WTC11 (cell line): Measurements from ENCODE around the gene CASP2. TPM values are rescaled to one million over a fixed set of nuclear protein-coding genes. Genes with fewer than 3 reads are reported as not detected.

Experiments used
- ATAC-seq: fragments of 200-7000 bp; cut with Tn5 transposase; 2 replicates; pipeline ENCODE4 v1.10.0; 2021; ENCODE audit warnings: mild to moderate bottlenecking, moderate library complexity
- CTCF ChIA-PET: fragments of 300-600 bp; sonication (Branson Sonifier 250); formaldehyde crosslinking; loops from one replicate; lab custom pipeline; 2021; ENCODE audit warnings: antibody characterized with exemption; lab: Charles Lee
- POLR2A ChIA-PET: fragments of 350-600 bp; sonication (Branson Sonifier 250); formaldehyde crosslinking; loops from one replicate; lab custom pipeline; 2021; ENCODE audit warnings: antibody characterized with exemption; lab: Charles Lee
- DNase-seq: peaks from one replicate; pipeline ENCODE4 v3.0.0; 2021; ENCODE audit warnings: low spot score
- H3K27ac Mint-ChIP-seq: 2 replicates; pipeline ENCODE4 v1.8.0; 2021; ENCODE audit warnings: mixed read lengths
- H3K27me3 Mint-ChIP-seq: 2 replicates; pipeline ENCODE4 v1.8.0; 2021; ENCODE audit warnings: low read depth, mild to moderate bottlenecking, moderate library complexity, mixed read lengths
- H3K36me3 Mint-ChIP-seq: 2 replicates; pipeline ENCODE4 v1.8.0; 2021; ENCODE audit warnings: mixed read lengths
- H3K4me1 Mint-ChIP-seq: 2 replicates; pipeline ENCODE4 v1.8.0; 2022; ENCODE audit warnings: mixed read lengths
- H3K4me3 Mint-ChIP-seq: 2 replicates; pipeline ENCODE4 v1.8.0; 2021; ENCODE audit warnings: mild to moderate bottlenecking, moderate library complexity, mixed read lengths
- H3K9me3 Mint-ChIP-seq: 2 replicates; pipeline ENCODE4 v1.8.0; 2021; ENCODE audit warnings: mixed read lengths
- CREB1 ChIP-seq: sonication (generic); formaldehyde crosslinking; IDR thresholded peaks from 2 replicates; pipeline ENCODE4 v1.8.0; 2023; ENCODE audit warnings: mild to moderate bottlenecking, missing genetic modification reagents
- EMX1 ChIP-seq: fragments of 250-450 bp; sonication (Bioruptor Pico); IDR thresholded peaks from 2 replicates; pipeline ENCODE4 v1.8.0; 2021; ENCODE audit warnings: mild to moderate bottlenecking
- IRF2 ChIP-seq: sonication (generic); formaldehyde crosslinking; IDR thresholded peaks from 2 replicates; pipeline ENCODE4 v1.8.0; 2022; ENCODE audit warnings: low read depth, missing genetic modification reagents, borderline replicate concordance
- JAZF1 ChIP-seq: fragments of 250-450 bp; sonication (Bioruptor Pico); IDR thresholded peaks from 2 replicates; pipeline ENCODE4 v1.9.0; 2021; ENCODE audit warnings: moderate library complexity, mild to moderate bottlenecking, inconsistent platforms
- TEAD1 ChIP-seq: sonication (generic); formaldehyde crosslinking; IDR thresholded peaks from 2 replicates; pipeline ENCODE4 v1.8.0; 2022; ENCODE audit warnings: mild to moderate bottlenecking, missing genetic modification reagents
- ZNF121 ChIP-seq: sonication (generic); formaldehyde crosslinking; IDR thresholded peaks from 2 replicates; pipeline ENCODE4 v1.8.0; 2023; ENCODE audit warnings: missing genetic modification reagents
- ZNF232 ChIP-seq: sonication (generic); formaldehyde crosslinking; IDR thresholded peaks from 2 replicates; pipeline ENCODE4 v1.8.0; 2022; ENCODE audit warnings: mild to moderate bottlenecking, missing genetic modification reagents
- ZNF416 ChIP-seq: fragments of 250-450 bp; sonication (Bioruptor Pico); IDR thresholded peaks from 2 replicates; pipeline ENCODE4 v1.9.0; 2021; ENCODE audit warnings: mild to moderate bottlenecking, inconsistent platforms
- total RNA-seq: library from RNA; stranded (reverse); gene quantifications from 3 replicates; pipeline ENCODE4 v1.2.3, GENCODE V29; 2021
- TF ChIP-seq, protein P1 (sequence below): fragments of 250-450 bp; sonication (Bioruptor Pico); IDR thresholded peaks from 2 replicates; pipeline ENCODE4 v1.9.0; 2021; ENCODE audit warnings: mild to moderate bottlenecking
- TF ChIP-seq, protein P2 (sequence below): fragments of 250-450 bp; sonication (Bioruptor Pico); IDR thresholded peaks from 2 replicates; pipeline ENCODE4 v1.9.0; 2021; ENCODE audit warnings: moderate library complexity, mild to moderate bottlenecking, inconsistent platforms, borderline replicate concordance
- TF ChIP-seq, protein P3 (sequence below): fragments of 250-450 bp; sonication (Bioruptor Pico); IDR thresholded peaks from 2 replicates; pipeline ENCODE4 v1.8.0; 2021; ENCODE audit warnings: mild to moderate bottlenecking
- TF ChIP-seq, protein P4 (sequence below): sonication (generic); formaldehyde crosslinking; IDR thresholded peaks from 2 replicates; pipeline ENCODE4 v1.8.0; 2022; ENCODE audit warnings: missing genetic modification reagents
- TF ChIP-seq, protein P5 (sequence below): sonication (generic); formaldehyde crosslinking; IDR thresholded peaks from 2 replicates; pipeline ENCODE4 v1.8.1; 2022; ENCODE audit warnings: mild to moderate bottlenecking, moderate library complexity, missing genetic modification reagents
- TF ChIP-seq, protein P6 (sequence below): sonication (generic); formaldehyde crosslinking; IDR thresholded peaks from 2 replicates; pipeline ENCODE4 v1.8.0; 2022; ENCODE audit warnings: mild to moderate bottlenecking, missing genetic modification reagents
- TF ChIP-seq, protein P7 (sequence below): sonication (generic); formaldehyde crosslinking; IDR thresholded peaks from 2 replicates; pipeline ENCODE4 v1.8.1; 2022; ENCODE audit warnings: low read depth, missing genetic modification reagents, borderline replicate concordance
- TF ChIP-seq, protein P8 (sequence below): fragments of 250-450 bp; sonication (Bioruptor Pico); conservative IDR thresholded peaks from 2 replicates; pipeline ENCODE4 v1.9.0; 2021; ENCODE audit warnings: mild to moderate bottlenecking
- TF ChIP-seq, protein P9 (sequence below): sonication (generic); formaldehyde crosslinking; IDR thresholded peaks from 2 replicates; pipeline ENCODE4 v1.8.1; 2023; ENCODE audit warnings: mild to moderate bottlenecking, missing genetic modification reagents
- TF ChIP-seq, protein P10 (sequence below): sonication (generic); formaldehyde crosslinking; IDR thresholded peaks from 2 replicates; pipeline ENCODE4 v1.8.0; 2023; ENCODE audit warnings: missing genetic modification reagents
- TF ChIP-seq, protein P11 (sequence below): fragments of 250-450 bp; sonication (Bioruptor Pico); IDR thresholded peaks from 2 replicates; pipeline ENCODE4 v2.1.2; 2022; ENCODE audit warnings: mild to moderate bottlenecking, moderate library complexity

CASP2 gene
- total RNA-seq, 1 experiment from 2014 or later: 35.4 TPM

DNA sequence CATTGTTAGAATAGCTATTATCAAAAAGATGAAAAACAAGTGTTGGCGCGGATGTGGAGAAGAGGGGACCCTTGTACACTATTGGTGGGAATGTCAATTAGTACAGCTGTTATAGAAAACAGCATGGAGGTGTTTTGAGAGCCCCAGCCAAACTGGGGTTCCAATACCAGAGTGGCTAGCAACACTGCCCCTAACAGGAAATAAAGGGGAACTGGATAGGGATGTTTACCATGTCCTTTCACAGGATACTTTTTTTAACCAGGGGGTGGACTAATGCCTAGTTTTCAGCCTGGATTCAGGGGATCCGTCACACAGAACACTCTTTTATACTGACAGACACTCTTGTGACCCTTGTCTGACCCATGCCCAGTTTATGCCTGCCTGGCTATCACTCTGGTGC, 31.8 kb upstream of the CASP2 start:
- Mint-ChIP-seq H3K4me3 (no peak overlapping the region), H3K36me3 (no peaks in the 10 kb centered on the region), H3K27me3 (no peaks in the 10 kb centered on the region; the same call in 1 of the 2 replicates), H3K9me3 (peaks cover 11% of the 10 kb centered on the region; the same call in 1 of the 2 replicates), H3K4me1 (no peaks in the 10 kb centered on the region), H3K27ac (no peak overlapping the region)
- TF ChIP-seq, protein P1, sequence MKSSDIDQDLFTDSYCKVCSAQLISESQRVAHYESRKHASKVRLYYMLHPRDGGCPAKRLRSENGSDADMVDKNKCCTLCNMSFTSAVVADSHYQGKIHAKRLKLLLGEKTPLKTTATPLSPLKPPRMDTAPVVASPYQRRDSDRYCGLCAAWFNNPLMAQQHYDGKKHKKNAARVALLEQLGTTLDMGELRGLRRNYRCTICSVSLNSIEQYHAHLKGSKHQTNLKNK (CRISPR knock-in tag): no peak
- TF ChIP-seq, protein P2, sequence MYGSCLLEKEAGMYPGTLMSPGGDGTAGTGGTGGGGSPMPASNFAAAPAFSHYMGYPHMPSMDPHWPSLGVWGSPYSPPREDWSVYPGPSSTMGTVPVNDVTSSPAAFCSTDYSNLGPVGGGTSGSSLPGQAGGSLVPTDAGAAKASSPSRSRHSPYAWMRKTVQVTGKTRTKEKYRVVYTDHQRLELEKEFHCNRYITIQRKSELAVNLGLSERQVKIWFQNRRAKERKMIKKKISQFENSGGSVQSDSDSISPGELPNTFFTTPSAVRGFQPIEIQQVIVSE: no peak
- TF ChIP-seq, protein P3, sequence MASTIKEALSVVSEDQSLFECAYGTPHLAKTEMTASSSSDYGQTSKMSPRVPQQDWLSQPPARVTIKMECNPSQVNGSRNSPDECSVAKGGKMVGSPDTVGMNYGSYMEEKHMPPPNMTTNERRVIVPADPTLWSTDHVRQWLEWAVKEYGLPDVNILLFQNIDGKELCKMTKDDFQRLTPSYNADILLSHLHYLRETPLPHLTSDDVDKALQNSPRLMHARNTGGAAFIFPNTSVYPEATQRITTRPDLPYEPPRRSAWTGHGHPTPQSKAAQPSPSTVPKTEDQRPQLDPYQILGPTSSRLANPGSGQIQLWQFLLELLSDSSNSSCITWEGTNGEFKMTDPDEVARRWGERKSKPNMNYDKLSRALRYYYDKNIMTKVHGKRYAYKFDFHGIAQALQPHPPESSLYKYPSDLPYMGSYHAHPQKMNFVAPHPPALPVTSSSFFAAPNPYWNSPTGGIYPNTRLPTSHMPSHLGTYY: no peak
- no peak for TF ChIP-seq ZNF232 (CRISPR knock-in tag)
- no peak for TF ChIP-seq CREB1 (CRISPR knock-in tag)
- TF ChIP-seq, protein P4, sequence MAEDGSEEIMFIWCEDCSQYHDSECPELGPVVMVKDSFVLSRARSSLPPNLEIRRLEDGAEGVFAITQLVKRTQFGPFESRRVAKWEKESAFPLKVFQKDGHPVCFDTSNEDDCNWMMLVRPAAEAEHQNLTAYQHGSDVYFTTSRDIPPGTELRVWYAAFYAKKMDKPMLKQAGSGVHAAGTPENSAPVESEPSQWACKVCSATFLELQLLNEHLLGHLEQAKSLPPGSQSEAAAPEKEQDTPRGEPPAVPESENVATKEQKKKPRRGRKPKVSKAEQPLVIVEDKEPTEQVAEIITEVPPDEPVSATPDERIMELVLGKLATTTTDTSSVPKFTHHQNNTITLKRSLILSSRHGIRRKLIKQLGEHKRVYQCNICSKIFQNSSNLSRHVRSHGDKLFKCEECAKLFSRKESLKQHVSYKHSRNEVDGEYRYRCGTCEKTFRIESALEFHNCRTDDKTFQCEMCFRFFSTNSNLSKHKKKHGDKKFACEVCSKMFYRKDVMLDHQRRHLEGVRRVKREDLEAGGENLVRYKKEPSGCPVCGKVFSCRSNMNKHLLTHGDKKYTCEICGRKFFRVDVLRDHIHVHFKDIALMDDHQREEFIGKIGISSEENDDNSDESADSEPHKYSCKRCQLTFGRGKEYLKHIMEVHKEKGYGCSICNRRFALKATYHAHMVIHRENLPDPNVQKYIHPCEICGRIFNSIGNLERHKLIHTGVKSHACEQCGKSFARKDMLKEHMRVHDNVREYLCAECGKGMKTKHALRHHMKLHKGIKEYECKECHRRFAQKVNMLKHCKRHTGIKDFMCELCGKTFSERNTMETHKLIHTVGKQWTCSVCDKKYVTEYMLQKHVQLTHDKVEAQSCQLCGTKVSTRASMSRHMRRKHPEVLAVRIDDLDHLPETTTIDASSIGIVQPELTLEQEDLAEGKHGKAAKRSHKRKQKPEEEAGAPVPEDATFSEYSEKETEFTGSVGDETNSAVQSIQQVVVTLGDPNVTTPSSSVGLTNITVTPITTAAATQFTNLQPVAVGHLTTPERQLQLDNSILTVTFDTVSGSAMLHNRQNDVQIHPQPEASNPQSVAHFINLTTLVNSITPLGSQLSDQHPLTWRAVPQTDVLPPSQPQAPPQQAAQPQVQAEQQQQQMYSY (CRISPR knock-in tag): no peak
- TF ChIP-seq TEAD1 (CRISPR knock-in tag): no peak
- TF ChIP-seq, protein P5, sequence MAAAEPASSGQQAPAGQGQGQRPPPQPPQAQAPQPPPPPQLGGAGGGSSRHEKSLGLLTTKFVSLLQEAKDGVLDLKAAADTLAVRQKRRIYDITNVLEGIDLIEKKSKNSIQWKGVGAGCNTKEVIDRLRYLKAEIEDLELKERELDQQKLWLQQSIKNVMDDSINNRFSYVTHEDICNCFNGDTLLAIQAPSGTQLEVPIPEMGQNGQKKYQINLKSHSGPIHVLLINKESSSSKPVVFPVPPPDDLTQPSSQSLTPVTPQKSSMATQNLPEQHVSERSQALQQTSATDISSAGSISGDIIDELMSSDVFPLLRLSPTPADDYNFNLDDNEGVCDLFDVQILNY (CRISPR knock-in tag): no peak
- TF ChIP-seq, protein P6, sequence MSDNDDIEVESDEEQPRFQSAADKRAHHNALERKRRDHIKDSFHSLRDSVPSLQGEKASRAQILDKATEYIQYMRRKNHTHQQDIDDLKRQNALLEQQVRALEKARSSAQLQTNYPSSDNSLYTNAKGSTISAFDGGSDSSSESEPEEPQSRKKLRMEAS: no peak
- TF ChIP-seq, protein P7, sequence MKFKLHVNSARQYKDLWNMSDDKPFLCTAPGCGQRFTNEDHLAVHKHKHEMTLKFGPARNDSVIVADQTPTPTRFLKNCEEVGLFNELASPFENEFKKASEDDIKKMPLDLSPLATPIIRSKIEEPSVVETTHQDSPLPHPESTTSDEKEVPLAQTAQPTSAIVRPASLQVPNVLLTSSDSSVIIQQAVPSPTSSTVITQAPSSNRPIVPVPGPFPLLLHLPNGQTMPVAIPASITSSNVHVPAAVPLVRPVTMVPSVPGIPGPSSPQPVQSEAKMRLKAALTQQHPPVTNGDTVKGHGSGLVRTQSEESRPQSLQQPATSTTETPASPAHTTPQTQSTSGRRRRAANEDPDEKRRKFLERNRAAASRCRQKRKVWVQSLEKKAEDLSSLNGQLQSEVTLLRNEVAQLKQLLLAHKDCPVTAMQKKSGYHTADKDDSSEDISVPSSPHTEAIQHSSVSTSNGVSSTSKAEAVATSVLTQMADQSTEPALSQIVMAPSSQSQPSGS: no peak
- TF ChIP-seq ZNF416 (CRISPR knock-in tag): no peak
- TF ChIP-seq JAZF1 (CRISPR knock-in tag): no peak
- TF ChIP-seq, protein P8, sequence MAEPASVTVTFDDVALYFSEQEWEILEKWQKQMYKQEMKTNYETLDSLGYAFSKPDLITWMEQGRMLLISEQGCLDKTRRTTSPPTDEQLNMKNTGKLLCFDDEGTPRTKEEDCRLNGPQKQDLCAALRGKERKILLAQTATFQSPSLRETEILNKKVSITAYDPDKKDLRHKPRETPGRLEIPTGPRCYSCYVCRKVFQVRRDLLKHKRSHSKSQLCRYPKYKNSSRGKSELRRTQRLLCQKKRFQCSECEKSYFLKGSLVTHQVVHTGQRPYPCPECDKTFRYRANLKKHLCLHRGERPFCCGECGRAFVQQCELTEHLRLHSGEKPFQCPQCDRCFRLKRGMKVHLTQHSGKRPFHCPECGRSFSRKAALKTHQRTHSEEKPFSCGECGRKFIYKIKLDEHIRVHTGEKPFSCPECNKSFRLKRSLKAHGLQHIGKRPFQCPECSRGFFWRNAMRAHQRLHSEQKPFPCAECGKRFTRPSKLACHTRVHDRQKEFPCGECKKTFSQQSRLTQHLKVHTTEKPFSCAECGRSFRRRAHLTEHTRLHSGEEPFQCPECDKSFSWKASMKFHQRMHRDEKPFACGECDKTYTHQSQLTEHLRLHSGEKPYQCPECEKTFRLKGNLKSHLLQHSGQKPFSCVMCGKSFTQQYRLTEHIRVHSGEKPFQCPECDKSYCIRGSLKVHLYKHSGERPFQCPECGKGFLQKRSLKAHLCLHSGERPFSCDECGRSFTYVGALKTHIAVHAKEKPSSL (CRISPR knock-in tag): no peak
- ATAC-seq (peak; percentile 81), DNase-seq (no peak)
- CTCF ChIA-PET: interaction anchor here (1.0 to 2.6 kb wide), 3 partner anchors 16 to 41 kb away, joined by 5 to 13 read pairs (median 7); no protein-coding TSS in a partner anchor
- POLR2A ChIA-PET: no interaction called here

DNA sequence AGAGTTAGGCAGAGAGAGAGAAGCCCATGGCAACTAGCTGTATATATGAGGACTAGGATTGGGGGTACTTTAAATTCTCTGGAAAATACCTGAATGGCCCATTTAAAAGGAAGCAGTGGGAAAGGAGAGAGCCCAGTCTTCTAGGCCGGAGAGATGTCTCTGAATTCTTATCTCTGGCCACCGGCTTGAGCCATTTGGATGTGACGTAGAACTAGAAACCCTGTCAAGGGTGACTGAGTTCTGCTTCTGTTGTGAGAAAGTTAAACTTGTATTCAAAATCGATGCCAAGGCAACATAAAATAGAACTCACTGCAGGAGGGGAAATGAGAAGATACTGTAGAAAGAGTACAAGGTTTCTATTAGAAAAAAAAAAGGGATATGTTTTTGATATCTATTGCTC, 31.2 kb upstream of the CASP2 start:
- Mint-ChIP-seq H3K27ac (no peak overlapping the region), H3K27me3 (no peaks in the 10 kb centered on the region; the same call in 1 of the 2 replicates), H3K4me1 (no peaks in the 10 kb centered on the region), H3K36me3 (no peaks in the 10 kb centered on the region), H3K9me3 (peaks cover 13% of the 10 kb centered on the region), H3K4me3 (no peak overlapping the region)
- ChIA-PET POLR2A (no interaction called here), CTCF (interaction anchor here (1.0 to 2.6 kb wide), 2 partner anchors 17 to 28 kb away, joined by 5 to 13 read pairs; no protein-coding TSS in a partner anchor)
- ATAC-seq: no peak
- no peak for DNase-seq
- TF ChIP-seq, protein P9, sequence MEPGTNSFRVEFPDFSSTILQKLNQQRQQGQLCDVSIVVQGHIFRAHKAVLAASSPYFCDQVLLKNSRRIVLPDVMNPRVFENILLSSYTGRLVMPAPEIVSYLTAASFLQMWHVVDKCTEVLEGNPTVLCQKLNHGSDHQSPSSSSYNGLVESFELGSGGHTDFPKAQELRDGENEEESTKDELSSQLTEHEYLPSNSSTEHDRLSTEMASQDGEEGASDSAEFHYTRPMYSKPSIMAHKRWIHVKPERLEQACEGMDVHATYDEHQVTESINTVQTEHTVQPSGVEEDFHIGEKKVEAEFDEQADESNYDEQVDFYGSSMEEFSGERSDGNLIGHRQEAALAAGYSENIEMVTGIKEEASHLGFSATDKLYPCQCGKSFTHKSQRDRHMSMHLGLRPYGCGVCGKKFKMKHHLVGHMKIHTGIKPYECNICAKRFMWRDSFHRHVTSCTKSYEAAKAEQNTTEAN (CRISPR knock-in tag): no peak
- TF ChIP-seq EMX1 (no peak), ZNF121 (CRISPR knock-in tag) (no peak), JAZF1 (CRISPR knock-in tag) (no peak), IRF2 (CRISPR knock-in tag) (no peak)
- TF ChIP-seq, protein P10, sequence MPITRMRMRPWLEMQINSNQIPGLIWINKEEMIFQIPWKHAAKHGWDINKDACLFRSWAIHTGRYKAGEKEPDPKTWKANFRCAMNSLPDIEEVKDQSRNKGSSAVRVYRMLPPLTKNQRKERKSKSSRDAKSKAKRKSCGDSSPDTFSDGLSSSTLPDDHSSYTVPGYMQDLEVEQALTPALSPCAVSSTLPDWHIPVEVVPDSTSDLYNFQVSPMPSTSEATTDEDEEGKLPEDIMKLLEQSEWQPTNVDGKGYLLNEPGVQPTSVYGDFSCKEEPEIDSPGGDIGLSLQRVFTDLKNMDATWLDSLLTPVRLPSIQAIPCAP: no peak
- TF ChIP-seq, protein P11, sequence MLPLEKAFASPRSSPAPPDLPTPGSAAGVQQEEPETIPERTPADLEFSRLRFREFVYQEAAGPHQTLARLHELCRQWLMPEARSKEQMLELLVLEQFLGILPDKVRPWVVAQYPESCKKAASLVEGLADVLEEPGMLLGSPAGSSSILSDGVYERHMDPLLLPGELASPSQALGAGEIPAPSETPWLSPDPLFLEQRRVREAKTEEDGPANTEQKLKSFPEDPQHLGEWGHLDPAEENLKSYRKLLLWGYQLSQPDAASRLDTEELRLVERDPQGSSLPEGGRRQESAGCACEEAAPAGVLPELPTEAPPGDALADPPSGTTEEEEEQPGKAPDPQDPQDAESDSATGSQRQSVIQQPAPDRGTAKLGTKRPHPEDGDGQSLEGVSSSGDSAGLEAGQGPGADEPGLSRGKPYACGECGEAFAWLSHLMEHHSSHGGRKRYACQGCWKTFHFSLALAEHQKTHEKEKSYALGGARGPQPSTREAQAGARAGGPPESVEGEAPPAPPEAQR (CRISPR knock-in tag): no peak
